ENCODE data around the gene FOXK2. TPM values are rescaled to one million over a fixed set of nuclear protein-coding genes. Genes with fewer than 3 reads are reported as not detected.

Gene FOXK2
- total RNA-seq, 1 donor from 2014 or later, result 97.4 TPM

- H3K4me3 Mint-ChIP-seq, result no peak overlapping the region
- intact Hi-C loops (cut with micrococcal nuclease), result no loop called here
- DNase-seq, result no peak
- no peaks in the 10 kb centered on the region for H3K9me3 Mint-ChIP-seq
- H3K27me3 Mint-ChIP-seq, result no peaks in the 10 kb centered on the region
- peaks cover 7% of the 10 kb centered on the region for H3K36me3 Mint-ChIP-seq (ENCODE audit: low read depth)
- H3K27ac Mint-ChIP-seq, result no peak overlapping the region
- H3K4me1 Mint-ChIP-seq, result peaks cover 13% of the 10 kb centered on the region
Measured at GRCh38 chr17:82650723-82651122, 131.2 kb downstream of the FOXK2 start.

DNA sequence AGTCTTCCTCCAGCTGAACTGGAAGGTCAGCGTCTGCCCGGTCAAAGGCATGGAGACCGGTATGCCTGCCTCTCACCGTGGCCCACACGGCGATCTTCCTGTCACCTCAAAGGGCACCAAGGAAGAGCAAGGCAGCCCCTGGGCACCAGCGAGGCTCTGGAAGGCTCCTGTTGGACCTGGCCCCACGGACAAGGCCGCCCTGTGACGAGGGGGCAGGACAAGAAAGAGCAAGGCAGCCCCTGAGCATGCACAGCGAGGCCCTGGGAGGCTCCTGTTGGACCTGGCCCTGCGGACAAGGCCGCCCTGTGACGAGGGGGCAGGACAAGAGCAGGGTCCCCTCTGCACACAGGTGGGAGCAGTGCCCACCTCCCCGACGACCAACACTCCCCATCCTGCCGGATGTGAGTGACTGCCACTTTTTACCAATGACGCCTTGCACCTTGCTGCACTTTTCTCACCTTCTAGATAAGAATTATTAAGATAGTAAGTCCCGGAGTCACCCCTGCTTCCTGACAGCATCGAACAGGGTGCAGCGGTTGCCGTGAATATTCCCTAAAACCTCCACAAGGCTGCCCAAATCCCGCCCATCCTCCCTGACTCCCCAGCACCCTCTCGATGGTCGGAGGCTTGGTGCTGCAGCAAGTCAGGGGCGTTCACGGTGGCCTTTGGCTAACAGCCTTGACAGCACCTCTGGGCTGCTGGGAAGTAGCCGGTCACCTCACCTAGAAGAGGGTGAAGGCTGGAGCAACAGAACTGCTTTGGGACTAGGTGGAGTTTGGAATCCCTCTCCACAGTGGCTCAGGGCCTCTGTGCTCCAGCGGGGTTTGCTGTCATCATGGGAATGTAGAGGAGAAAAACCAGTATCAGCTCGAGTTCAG is 134.4 kb downstream of the FOXK2 start:
- no peaks in the 10 kb centered on the region for H3K36me3 Mint-ChIP-seq (ENCODE audit: low read depth)
- no peak for DNase-seq
- no peak overlapping the region for H3K4me3 Mint-ChIP-seq
- H3K27me3 Mint-ChIP-seq, result no peaks in the 10 kb centered on the region
- intact Hi-C loops (cut with micrococcal nuclease), result no loop called here
- H3K27ac Mint-ChIP-seq, result no peak overlapping the region
- no peaks in the 10 kb centered on the region for H3K9me3 Mint-ChIP-seq
- H3K4me1 Mint-ChIP-seq, result peaks cover 4% of the 10 kb centered on the region

Other genes starting within 250 kb of the FOXK2 start
- 137 and 146 TPM in 2 replicates for gene CSNK1D, start 246.0 kb upstream of the FOXK2 start, total RNA-seq
- gene CD7, start 202.1 kb upstream of the FOXK2 start, total RNA-seq, result 413 and 415 TPM in 2 replicates
- 4.3 and 4.6 TPM in 2 replicates for gene SECTM1, start 186.0 kb upstream of the FOXK2 start, total RNA-seq
- 0.09 TPM in 2 replicates for gene TEX19, start 160.5 kb upstream of the FOXK2 start, total RNA-seq
- gene UTS2R, start 148.0 kb upstream of the FOXK2 start, total RNA-seq, result 0.14 TPM in 1 of 2 replicates, not detected in the other
- gene HEXD, start 101.4 kb upstream of the FOXK2 start, total RNA-seq, result 33.1 and 36.0 TPM in 2 replicates
- gene OGFOD3, start 101.1 kb upstream of the FOXK2 start, total RNA-seq, result 26.7 and 33.0 TPM in 2 replicates
- gene CYBC1, start 69.0 kb upstream of the FOXK2 start, total RNA-seq, result 256 and 268 TPM in 2 replicates
- gene NARF, start 61.0 kb upstream of the FOXK2 start, total RNA-seq, result 99.7 and 101 TPM in 2 replicates
- gene WDR45B, start 128.7 kb downstream of the FOXK2 start, total RNA-seq, result 62.8 and 66.8 TPM in 2 replicates
- 4.9 and 5.4 TPM in 2 replicates for gene RAB40B, start 179.0 kb downstream of the FOXK2 start, total RNA-seq
- 38.7 and 43.4 TPM in 2 replicates for gene FN3KRP, start 197.0 kb downstream of the FOXK2 start, total RNA-seq
- gene FN3K, start 215.9 kb downstream of the FOXK2 start, total RNA-seq, result 2.9 and 3.7 TPM in 2 replicates
- gene TBCD, start 232.3 kb downstream of the FOXK2 start, total RNA-seq, result 117 and 122 TPM in 2 replicates